ENCODE results near the gene SEL1L2.

- TF ChIP-seq POLR2A (IDR thresholded peaks at IDR 0.05): no peak
- TF ChIP-seq CTCF (IDR thresholded peaks at IDR 0.05): no peak
Measured at GRCh38 chr20:13960119-13960518, 30.3 kb downstream of the SEL1L2 start.

All from esophagus squamous epithelium (tissue), 4 donors.